HUDEP-2 (cell line): ENCODE data around the gene DLG5.

Source experiments
- DNase-seq, 76 experiments: peaks; one replicate each; lab custom pipeline; 2025; ENCODE audit not compliant: unreplicated experiment in 76 of 76; lab: John Stamatoyannopoulos, UW

DLG5 gene

DNA sequence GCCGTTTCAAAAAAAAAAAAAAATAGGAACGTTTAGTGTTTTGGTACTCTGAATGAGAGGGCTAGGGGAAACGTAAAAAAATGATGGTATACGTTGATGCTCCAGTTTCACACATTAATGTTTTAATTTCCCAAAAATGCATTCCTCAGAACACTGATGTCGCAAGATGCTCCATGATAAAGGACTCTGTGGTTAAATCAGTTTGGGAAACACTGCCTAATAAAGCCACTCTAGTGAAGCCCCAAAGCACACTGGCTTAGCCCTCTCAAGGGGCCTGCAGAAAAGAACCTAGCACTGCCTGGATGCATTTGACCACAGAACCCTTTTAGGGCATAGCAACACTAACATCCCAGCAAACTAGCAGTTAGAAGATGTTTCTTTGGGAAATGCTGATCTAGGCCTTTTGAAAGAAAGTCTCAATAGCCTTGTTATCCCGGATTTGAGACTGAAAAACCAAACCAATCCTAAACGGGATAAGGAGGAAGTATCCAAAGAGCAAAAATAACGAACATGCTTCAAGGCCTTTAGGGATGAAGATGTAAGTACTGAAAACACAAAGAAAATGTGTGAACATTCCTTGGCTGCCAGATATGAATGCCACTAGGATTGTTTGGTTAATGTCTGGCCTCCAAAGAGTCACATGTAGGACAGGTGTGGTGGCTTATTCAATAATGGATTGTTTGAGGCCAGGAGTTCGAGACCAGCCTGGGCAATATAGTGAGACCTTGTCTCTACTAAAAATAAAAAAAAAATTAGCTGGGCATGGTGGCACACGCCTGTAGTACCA lies 11.0 kb downstream of the DLG5 start:
- DNase-seq: no peak

GRCh38 chr10:77913090-77913489 lies 13.5 kb downstream of the DLG5 start:
- DNase-seq: no peak

GRCh38 chr10:77912576-77912975 lies 14.0 kb downstream of the DLG5 start:
- DNase-seq: no peak

- peak in 11 of 76 experiments; percentile 5 to 38 (median 15) for DNase-seq
Observed at GRCh38 chr10:77911535-77912123, 14.9 kb downstream of the DLG5 start.

GRCh38 chr10:77910524-77911145 lies 15.9 kb downstream of the DLG5 start:
- no peak for DNase-seq

DNA sequence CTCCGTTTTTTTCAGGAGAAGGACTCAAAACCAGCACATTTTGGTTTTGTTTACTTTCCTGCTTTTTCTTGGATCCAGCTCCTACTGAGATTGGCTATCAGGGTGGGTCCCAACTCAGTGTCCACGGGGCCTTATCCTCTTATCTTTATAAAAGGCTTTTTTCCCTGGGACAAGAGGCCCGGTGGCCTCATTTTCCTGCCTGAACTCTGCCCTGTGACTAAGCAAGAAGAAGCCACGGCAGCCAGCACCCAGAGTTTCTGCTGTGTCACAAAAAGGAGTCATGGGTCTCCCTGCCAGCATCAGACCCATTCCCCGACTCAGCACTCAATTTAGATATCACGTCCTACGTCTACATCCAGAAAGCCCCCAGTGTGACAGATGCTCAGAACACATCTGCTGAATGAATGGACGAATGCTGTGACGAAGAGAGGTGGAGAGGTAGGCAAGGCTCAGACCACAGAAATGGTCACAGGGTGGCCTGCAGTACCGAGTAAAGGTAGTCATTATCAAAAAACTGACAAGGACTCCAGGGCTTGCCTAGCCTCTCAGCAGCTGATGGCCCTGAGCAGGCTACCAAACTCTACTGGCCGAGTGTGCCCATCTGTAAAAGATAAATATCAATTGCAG lies 16.7 kb downstream of the DLG5 start:
- DNase-seq: peak in 10 of 76 experiments; percentile 5 to 31 (median 16)

- peak in 17 of 76 experiments; percentile 5 to 52 (median 21) for DNase-seq
Observed at GRCh38 chr10:77909021-77909748, 17.4 kb downstream of the DLG5 start.

- peak in 8 of 76 experiments; percentile 8 to 31 (median 18) for DNase-seq
Observed at GRCh38 chr10:77907900-77908717, 18.4 kb downstream of the DLG5 start.

GRCh38 chr10:77907462-77907861 lies 19.1 kb downstream of the DLG5 start:
- DNase-seq: no peak

DNA sequence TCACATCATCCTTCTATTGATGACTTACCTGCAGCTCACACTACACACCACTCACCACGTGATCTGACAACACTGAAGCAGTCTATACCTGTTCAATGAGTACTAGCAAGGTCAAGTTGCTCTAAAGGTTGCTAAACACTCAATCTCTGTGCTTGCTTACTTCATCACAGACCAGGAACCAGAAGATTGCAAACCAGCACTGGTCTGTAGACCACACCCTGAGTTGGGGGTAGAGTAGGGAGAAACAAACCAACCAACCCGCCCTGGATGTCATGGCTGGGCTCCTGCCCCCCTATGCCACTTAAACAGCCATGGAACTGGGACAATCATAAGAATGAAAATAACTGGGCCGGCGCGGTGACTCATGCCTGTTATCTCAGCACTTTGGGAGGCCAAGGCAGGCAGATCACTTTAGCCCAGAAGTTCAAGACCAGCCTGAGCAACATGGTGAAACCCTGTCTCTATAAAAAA lies 19.6 kb downstream of the DLG5 start:
- peak in 45 of 76 experiments; percentile 11 to 59 (median 27) for DNase-seq

- DNase-seq: no peak
Observed at GRCh38 chr10:77905781-77906180, 20.8 kb downstream of the DLG5 start.

DNA sequence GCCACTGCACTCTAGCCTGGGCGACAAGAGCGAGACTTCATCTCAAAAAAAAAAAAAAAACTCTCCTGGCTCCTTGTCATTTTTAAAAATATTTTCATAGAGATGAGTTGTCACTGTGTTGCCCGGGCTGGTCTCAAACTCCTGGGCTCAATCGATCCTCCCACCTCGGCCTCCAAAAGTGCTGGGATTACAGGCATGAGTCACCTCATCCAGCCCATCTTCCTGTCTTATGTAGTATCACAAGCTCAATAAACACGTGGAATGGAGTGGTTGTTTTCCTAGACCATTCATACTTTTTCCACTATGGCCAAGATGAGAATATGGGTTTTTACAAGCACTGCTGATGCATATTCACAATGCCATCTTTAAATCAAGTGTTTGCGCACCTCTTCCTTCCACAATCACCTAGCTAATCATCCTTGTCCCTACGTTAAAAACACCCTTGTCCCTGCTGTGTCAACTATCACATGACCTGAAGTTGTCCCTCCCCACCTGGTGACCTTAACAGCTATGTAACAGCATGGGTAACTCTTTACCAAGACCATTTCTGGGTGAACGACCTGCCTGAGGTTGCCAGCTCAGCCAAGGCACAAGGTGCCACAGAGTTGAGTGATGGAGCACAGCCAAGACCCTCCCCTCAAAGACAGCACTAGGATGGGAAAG lies 21.3 kb downstream of the DLG5 start:
- no peak for DNase-seq

GRCh38 chr10:77904100-77904840 lies 22.3 kb downstream of the DLG5 start:
- no peak for DNase-seq

DNA sequence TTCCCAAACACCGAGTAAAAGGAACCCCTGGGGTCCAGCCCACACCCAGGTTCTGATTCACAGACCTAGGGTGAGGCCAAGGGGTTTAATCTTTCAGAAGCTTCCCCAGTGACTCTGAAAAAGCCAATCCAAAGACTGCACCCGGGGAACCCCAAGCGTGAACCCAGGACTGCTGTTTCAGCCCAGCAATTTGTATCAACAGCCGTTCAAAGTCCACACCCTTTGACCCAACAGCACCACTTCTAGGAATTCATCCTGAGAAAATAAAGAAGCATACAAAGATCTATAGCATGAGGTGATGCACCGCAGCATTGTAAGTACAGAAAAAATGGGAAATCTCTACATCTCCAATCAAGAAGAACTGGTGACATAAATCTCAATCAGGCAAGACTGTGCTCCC lies 24.4 kb downstream of the DLG5 start:
- DNase-seq: no peak

DNA sequence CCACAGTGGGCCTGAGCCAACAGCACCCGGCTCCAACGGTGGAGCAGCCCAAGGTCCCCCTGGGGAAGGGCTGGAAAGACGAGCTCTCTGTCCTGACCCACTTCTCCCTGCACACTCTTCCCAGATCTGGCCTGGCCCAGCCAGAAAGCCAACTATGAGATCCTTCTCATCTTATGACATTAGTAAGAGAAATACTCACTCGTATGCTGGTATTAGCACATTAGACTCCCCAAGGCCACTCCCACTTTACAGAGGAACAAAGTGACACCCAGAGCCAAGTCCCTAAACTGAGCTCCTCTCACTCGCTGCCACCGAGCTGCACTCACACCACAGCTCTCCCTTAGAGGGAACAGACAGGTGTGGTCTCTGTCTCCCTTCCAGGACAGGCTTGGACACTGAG lies 24.8 kb downstream of the DLG5 start:
- DNase-seq: no peak

DNA sequence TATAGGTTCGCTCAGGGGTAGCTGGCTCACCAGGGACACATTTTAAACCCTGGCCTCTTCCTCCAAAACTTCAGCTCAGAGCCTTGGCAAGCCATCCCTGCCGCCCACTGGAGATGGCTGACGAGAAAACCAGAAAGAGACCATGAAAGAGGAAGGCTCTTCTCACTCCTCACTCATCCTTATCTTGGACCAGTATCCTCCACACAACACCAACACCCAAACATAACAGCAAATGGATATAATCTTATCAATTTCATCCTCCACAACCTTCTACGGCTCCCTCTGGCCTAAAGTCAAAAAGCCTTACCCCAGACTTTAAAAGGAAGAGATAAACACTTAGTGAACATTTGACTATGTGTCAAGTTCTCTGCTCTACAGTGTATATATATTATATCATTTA lies 26.9 kb downstream of the DLG5 start:
- DNase-seq: peak in 19 of 76 experiments; percentile 8 to 48 (median 24)

DNA sequence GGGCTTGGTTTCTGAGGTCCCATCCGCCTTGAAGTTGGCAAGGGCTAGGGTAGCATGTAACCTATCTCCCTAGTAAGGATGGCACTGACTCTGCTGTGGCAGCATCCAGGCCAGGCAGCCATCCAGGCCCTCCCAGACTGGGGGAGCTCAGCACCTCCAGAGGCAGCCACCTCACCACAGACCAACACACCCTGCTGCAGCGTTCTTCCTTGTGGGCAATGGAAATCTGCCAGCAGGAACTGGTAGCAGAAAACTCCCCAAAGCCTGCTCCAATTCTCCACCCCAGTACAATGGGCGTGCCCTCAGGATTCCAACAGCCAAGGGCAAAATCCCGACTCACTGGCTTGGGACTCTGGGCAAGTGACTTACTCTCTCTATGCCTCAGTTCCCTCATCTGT lies 27.5 kb downstream of the DLG5 start:
- DNase-seq: peak in 34 of 76 experiments; percentile 7 to 56 (median 29)

DNA sequence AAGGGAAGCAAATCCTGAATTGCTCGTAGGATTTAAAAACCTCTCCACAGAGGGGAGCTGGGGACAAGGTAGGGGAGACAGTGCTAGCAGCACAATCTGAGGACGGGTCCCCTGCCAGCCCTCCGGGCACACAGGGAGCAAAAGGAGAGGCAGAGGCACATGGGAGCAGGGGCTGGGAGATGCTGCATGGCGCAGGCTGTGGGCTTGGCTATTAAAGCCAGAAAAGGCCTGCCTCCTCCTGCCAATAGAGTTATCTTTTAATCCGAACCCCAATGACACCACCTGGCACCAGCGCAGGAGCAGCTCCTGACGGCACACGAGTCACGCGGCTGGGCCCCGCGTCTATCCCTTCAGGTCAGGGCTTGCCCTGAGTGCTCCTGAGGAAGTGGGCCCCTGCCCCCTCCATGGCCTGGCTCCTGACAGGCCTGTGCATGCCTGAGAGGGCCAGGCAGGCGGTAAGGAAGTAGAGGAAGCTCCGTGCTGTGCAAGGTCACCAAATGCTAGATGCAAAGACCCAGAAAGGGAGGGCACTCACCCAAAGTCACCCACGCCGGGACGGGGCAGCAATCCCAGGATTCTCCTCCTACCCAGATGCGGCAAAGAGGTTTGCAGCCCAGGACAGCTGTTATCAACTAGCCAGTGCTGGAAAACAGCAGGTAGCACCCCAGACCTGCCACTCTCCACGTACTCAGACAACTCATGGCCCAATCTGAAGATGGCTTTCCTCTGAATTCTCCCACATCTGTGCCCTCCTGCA lies 28.1 kb downstream of the DLG5 start:
- DNase-seq: peak in 2 of 76 experiments; percentile 5 to 10
